ENCODE data around the gene FAM83B. TPM values are rescaled to one million over a fixed set of nuclear protein-coding genes. Genes with fewer than 3 reads are reported as not detected.

The FAM83B gene
- total RNA-seq, 1 donor from 2014 or later: not detected

DNA sequence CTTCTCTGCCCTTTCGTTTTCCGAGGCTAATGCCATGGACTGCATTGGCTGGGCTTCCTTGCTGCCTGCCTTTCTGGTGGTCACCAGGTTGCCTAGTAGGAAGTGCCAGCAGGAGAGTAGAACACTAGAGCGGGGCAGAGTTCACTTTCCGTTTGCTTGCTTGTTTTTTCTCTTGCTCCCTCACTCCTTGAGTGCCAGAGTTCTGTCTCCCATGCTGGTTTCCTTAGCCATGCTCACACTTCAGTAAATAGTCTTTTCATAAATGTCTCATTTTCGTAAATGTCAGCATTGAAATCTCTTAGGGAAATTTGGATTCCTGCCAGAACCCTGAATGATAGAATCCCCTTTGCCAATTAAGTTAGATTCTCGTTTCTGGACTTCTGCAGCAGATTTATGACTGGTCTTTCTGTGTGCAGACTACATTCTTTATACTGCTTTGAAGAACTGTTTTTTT, 63.9 kb downstream of the FAM83B start:
- H3K27ac Mint-ChIP-seq (ENCODE audit: unreplicated experiment): no peak overlapping the region
- no peak for DNase-seq
- H3K36me3 Mint-ChIP-seq (ENCODE audit: unreplicated experiment): no peaks in the 10 kb centered on the region
- no peak overlapping the region for H3K4me3 Mint-ChIP-seq (ENCODE audit: unreplicated experiment)
- no peaks in the 10 kb centered on the region for H3K27me3 Mint-ChIP-seq (ENCODE audit: unreplicated experiment)
- no peaks in the 10 kb centered on the region for H3K9me3 Mint-ChIP-seq (ENCODE audit: unreplicated experiment)
- H3K4me1 Mint-ChIP-seq (ENCODE audit: low read depth, unreplicated experiment): peaks cover 3% of the 10 kb centered on the region
- TF ChIP-seq, protein P1, sequence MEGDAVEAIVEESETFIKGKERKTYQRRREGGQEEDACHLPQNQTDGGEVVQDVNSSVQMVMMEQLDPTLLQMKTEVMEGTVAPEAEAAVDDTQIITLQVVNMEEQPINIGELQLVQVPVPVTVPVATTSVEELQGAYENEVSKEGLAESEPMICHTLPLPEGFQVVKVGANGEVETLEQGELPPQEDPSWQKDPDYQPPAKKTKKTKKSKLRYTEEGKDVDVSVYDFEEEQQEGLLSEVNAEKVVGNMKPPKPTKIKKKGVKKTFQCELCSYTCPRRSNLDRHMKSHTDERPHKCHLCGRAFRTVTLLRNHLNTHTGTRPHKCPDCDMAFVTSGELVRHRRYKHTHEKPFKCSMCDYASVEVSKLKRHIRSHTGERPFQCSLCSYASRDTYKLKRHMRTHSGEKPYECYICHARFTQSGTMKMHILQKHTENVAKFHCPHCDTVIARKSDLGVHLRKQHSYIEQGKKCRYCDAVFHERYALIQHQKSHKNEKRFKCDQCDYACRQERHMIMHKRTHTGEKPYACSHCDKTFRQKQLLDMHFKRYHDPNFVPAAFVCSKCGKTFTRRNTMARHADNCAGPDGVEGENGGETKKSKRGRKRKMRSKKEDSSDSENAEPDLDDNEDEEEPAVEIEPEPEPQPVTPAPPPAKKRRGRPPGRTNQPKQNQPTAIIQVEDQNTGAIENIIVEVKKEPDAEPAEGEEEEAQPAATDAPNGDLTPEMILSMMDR (IDR thresholded peaks at IDR 0.05; ENCODE audit: partially characterized antibody, unreplicated experiment): no peak

DNA sequence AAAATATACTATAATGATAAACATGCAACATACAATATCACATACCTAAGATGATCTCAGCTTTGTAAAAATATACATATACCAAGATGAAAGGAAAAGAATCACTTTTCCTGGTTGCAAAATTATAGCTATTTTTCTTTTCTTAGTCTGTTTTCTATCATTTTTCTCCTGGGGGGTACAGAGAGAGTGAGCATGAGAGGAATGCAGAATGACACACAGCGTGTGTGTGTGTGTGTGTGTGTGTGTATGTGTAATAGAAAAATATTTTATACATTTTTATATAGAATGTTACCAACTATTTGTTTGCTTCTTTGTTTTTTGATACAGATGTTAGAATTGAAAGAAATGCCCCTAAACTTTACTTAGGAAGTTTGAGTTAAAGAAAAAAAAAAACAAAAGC, 64.3 kb downstream of the FAM83B start:
- H3K4me1 Mint-ChIP-seq (ENCODE audit: low read depth, unreplicated experiment): peaks cover 3% of the 10 kb centered on the region

DNA sequence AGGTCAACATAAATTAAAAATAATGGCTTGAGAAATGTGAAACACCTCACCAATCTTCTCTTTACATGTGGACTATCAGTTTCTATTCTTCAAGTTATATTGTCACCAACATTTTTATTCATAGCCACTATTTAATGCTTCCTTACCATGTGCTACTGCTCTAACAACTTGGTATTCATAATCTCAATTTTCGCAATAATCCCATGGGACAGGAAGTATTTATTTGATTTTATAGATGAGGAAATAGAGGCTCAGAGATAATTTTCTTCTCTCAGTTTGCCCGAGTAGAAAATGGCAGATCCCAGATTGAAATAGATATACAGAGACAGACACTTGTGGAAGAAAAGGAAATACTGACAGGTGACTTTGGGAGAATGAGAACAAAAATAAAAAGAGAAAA, 66.6 kb downstream of the FAM83B start:
- Mint-ChIP-seq H3K4me3 (ENCODE audit: unreplicated experiment) (no peak overlapping the region), H3K36me3 (ENCODE audit: unreplicated experiment) (no peaks in the 10 kb centered on the region), H3K9me3 (ENCODE audit: unreplicated experiment) (no peaks in the 10 kb centered on the region), H3K4me1 (ENCODE audit: low read depth, unreplicated experiment) (peaks cover 3% of the 10 kb centered on the region), H3K27ac (ENCODE audit: unreplicated experiment) (no peak overlapping the region), H3K27me3 (ENCODE audit: unreplicated experiment) (no peaks in the 10 kb centered on the region)
- TF ChIP-seq, protein P1 (IDR thresholded peaks at IDR 0.05; ENCODE audit: partially characterized antibody, unreplicated experiment): no peak
- no peak for DNase-seq

More for the DNA sequence above, 64.3 kb downstream of the FAM83B start:
- Mint-ChIP-seq H3K27me3 (ENCODE audit: unreplicated experiment) (no peaks in the 10 kb centered on the region), H3K27ac (ENCODE audit: unreplicated experiment) (no peak overlapping the region), H3K4me3 (ENCODE audit: unreplicated experiment) (no peak overlapping the region), H3K36me3 (ENCODE audit: unreplicated experiment) (no peaks in the 10 kb centered on the region), H3K9me3 (ENCODE audit: unreplicated experiment) (no peaks in the 10 kb centered on the region)
- no peak for DNase-seq
- TF ChIP-seq, protein P1 (IDR thresholded peaks at IDR 0.05; ENCODE audit: partially characterized antibody, unreplicated experiment): no peak

DNA sequence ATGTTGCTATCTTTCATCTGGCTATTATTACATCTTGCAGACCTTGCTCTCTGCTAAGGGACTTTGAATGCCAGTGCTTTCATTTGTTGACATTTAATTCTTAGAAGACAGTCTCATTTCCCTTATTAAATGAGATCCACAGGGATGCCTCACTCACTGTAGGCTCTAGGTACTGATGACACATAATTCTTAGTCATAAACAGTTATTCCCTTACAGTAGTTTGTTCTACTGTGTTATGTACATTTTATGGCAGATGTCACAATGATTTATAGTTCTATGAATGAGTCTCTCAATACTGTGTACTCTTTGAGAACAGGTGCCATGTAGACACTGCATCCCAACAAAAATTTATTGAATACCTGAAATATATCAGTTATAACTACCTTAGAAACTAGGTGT, 70.3 kb downstream of the FAM83B start:
- DNase-seq: no peak
- H3K27ac Mint-ChIP-seq (ENCODE audit: unreplicated experiment): no peak overlapping the region

DNA sequence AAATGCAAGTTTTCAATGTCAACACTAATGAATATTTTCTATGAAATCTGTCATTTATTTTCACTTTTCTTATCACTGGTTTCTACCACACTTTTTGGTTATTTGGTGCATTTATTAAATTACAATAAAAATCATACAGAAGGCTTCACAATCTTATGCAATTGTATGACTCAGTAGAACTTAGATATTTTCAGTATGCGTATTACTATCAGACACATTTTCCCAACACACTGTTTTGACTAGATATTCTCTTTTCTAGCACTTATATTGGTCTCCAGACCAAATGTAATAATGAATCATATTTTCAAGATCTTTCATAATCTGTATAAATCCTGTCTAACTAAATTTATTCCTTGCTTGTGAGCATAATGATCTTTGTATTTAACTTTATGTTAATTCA, 74.1 kb downstream of the FAM83B start:
- H3K27ac Mint-ChIP-seq (ENCODE audit: unreplicated experiment): no peak overlapping the region
- no peaks in the 10 kb centered on the region for H3K4me1 Mint-ChIP-seq (ENCODE audit: low read depth, unreplicated experiment)
- TF ChIP-seq, protein P1 (IDR thresholded peaks at IDR 0.05; ENCODE audit: partially characterized antibody, unreplicated experiment): no peak
- no peaks in the 10 kb centered on the region for H3K27me3 Mint-ChIP-seq (ENCODE audit: unreplicated experiment)
- no peak overlapping the region for H3K4me3 Mint-ChIP-seq (ENCODE audit: unreplicated experiment)
- H3K9me3 Mint-ChIP-seq (ENCODE audit: unreplicated experiment): no peaks in the 10 kb centered on the region
- H3K36me3 Mint-ChIP-seq (ENCODE audit: unreplicated experiment): no peaks in the 10 kb centered on the region
- DNase-seq: no peak

More for the DNA sequence above, 70.3 kb downstream of the FAM83B start:
- H3K4me1 Mint-ChIP-seq (ENCODE audit: low read depth, unreplicated experiment): no peaks in the 10 kb centered on the region
- TF ChIP-seq, protein P1 (IDR thresholded peaks at IDR 0.05; ENCODE audit: partially characterized antibody, unreplicated experiment): no peak
- no peak overlapping the region for H3K4me3 Mint-ChIP-seq (ENCODE audit: unreplicated experiment)
- no peaks in the 10 kb centered on the region for H3K36me3 Mint-ChIP-seq (ENCODE audit: unreplicated experiment)
- no peaks in the 10 kb centered on the region for H3K27me3 Mint-ChIP-seq (ENCODE audit: unreplicated experiment)
- H3K9me3 Mint-ChIP-seq (ENCODE audit: unreplicated experiment): no peaks in the 10 kb centered on the region
